22Rv1 (cell line): ENCODE measurements around the gene ZNF526.

Experiments used
- H3K27ac ChIP-seq: fragments of 450-650 bp; 2 replicates; pipeline ENCODE4 v1.5.1; 2017
- CTCF ChIP-seq: fragments of 450-650 bp; IDR thresholded peaks from 2 replicates; pipeline ENCODE4 v1.5.1; 2017; ENCODE audit warnings: mild to moderate bottlenecking
- ZFX ChIP-seq: fragments of 450-650 bp; IDR thresholded peaks from 2 replicates; pipeline ENCODE4 v1.6.1; 2017; ENCODE audit warnings: antibody characterized with exemption, borderline replicate concordance

Gene ZNF526

GRCh38 chr19:42248270-42249148 lies 28.4 kb downstream of the ZNF526 start:
- H3K27ac ChIP-seq, result peak overlapping the region; percentile 95; the same call in 1 of the 2 replicates
- no peak for TF ChIP-seq CTCF
- TF ChIP-seq ZFX, result no peak

- TF ChIP-seq ZFX (no peak), CTCF (no peak)
- H3K27ac ChIP-seq, result peak overlapping the region; percentile 95; the same call in 1 of the 2 replicates
Observed at GRCh38 chr19:42249149-42249750, 29.1 kb downstream of the ZNF526 start.

GRCh38 chr19:42249769-42250168 lies 29.7 kb downstream of the ZNF526 start:
- peak overlapping the region; percentile 94; the same call in 1 of the 2 replicates for H3K27ac ChIP-seq
- TF ChIP-seq ZFX, result no peak

- peak overlapping the region; percentile 94 for H3K27ac ChIP-seq
Observed at GRCh38 chr19:42250183-42250665, 30.1 kb downstream of the ZNF526 start.

GRCh38 chr19:42250666-42251531 lies 30.8 kb downstream of the ZNF526 start:
- TF ChIP-seq ZFX, result no peak
- no peak for TF ChIP-seq CTCF
- H3K27ac ChIP-seq, result peak overlapping the region; percentile 94

More at GRCh38 chr19:42250183-42250665, 30.1 kb downstream of the ZNF526 start:
- TF ChIP-seq CTCF (no peak), ZFX (no peak)

GRCh38 chr19:42251572-42252358 lies 31.7 kb downstream of the ZNF526 start:
- TF ChIP-seq ZFX, result no peak
- TF ChIP-seq CTCF, result no peak
- peak overlapping the region; percentile 94 for H3K27ac ChIP-seq
